ENCODE measurements around the gene C1orf35. TPM values are rescaled to one million over a fixed set of nuclear protein-coding genes. Genes with fewer than 3 reads are reported as not detected.

Gene C1orf35
- total and polyA plus RNA-seq, 9 of the 15 experiments (the other 6 are each of a cell fraction or from before 2014, with no cell fraction given), result 3.2 to 48.7 (median 12.5) TPM

DNA sequence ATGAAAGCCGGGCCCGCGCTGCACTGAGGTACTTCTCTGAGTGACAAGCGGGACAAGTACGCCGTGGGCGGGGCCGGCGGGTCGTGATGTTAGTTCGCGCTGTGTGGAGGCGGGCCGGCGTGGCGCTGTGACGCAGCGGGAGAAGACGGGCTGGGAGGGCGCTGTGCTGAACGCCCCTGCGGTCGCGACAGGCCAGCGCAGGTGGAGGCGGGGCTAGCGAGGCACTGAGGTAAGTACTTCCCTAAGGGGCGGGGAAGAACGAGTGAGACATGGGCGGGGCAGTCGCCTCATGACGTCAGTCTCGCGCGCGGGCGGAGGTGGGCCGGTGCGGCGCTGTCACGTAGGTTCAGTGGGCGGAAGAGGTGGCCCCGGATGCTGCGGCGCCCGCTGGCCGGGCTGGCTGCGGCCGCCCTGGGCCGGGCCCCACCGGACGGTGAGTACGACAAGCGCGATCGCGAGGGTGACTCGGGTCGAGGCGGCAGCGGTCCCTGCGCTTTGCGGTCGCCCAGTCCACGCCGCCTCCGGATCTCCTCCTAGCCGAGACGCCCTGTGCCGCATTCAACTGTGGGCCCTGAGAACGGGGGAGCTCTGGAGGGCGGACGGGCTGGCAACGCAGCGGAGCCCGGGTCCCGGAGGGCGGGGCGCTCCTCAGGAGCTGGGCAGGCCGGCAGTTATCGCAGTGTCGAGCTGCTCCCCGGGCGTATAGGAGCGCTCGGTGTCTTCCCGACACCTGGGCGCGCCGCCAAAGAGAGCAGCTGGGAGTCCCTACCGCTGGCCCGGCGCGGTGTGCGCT lies 37.0 kb upstream of the C1orf35 start, which contains the start of gene GUK1 (continued):
- TF ChIP-seq, protein P1, sequence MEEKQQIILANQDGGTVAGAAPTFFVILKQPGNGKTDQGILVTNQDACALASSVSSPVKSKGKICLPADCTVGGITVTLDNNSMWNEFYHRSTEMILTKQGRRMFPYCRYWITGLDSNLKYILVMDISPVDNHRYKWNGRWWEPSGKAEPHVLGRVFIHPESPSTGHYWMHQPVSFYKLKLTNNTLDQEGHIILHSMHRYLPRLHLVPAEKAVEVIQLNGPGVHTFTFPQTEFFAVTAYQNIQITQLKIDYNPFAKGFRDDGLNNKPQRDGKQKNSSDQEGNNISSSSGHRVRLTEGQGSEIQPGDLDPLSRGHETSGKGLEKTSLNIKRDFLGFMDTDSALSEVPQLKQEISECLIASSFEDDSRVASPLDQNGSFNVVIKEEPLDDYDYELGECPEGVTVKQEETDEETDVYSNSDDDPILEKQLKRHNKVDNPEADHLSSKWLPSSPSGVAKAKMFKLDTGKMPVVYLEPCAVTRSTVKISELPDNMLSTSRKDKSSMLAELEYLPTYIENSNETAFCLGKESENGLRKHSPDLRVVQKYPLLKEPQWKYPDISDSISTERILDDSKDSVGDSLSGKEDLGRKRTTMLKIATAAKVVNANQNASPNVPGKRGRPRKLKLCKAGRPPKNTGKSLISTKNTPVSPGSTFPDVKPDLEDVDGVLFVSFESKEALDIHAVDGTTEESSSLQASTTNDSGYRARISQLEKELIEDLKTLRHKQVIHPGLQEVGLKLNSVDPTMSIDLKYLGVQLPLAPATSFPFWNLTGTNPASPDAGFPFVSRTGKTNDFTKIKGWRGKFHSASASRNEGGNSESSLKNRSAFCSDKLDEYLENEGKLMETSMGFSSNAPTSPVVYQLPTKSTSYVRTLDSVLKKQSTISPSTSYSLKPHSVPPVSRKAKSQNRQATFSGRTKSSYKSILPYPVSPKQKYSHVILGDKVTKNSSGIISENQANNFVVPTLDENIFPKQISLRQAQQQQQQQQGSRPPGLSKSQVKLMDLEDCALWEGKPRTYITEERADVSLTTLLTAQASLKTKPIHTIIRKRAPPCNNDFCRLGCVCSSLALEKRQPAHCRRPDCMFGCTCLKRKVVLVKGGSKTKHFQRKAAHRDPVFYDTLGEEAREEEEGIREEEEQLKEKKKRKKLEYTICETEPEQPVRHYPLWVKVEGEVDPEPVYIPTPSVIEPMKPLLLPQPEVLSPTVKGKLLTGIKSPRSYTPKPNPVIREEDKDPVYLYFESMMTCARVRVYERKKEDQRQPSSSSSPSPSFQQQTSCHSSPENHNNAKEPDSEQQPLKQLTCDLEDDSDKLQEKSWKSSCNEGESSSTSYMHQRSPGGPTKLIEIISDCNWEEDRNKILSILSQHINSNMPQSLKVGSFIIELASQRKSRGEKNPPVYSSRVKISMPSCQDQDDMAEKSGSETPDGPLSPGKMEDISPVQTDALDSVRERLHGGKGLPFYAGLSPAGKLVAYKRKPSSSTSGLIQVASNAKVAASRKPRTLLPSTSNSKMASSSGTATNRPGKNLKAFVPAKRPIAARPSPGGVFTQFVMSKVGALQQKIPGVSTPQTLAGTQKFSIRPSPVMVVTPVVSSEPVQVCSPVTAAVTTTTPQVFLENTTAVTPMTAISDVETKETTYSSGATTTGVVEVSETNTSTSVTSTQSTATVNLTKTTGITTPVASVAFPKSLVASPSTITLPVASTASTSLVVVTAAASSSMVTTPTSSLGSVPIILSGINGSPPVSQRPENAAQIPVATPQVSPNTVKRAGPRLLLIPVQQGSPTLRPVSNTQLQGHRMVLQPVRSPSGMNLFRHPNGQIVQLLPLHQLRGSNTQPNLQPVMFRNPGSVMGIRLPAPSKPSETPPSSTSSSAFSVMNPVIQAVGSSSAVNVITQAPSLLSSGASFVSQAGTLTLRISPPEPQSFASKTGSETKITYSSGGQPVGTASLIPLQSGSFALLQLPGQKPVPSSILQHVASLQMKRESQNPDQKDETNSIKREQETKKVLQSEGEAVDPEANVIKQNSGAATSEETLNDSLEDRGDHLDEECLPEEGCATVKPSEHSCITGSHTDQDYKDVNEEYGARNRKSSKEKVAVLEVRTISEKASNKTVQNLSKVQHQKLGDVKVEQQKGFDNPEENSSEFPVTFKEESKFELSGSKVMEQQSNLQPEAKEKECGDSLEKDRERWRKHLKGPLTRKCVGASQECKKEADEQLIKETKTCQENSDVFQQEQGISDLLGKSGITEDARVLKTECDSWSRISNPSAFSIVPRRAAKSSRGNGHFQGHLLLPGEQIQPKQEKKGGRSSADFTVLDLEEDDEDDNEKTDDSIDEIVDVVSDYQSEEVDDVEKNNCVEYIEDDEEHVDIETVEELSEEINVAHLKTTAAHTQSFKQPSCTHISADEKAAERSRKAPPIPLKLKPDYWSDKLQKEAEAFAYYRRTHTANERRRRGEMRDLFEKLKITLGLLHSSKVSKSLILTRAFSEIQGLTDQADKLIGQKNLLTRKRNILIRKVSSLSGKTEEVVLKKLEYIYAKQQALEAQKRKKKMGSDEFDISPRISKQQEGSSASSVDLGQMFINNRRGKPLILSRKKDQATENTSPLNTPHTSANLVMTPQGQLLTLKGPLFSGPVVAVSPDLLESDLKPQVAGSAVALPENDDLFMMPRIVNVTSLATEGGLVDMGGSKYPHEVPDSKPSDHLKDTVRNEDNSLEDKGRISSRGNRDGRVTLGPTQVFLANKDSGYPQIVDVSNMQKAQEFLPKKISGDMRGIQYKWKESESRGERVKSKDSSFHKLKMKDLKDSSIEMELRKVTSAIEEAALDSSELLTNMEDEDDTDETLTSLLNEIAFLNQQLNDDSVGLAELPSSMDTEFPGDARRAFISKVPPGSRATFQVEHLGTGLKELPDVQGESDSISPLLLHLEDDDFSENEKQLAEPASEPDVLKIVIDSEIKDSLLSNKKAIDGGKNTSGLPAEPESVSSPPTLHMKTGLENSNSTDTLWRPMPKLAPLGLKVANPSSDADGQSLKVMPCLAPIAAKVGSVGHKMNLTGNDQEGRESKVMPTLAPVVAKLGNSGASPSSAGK (IDR thresholded peaks at IDR 0.05), result no peak
- TF ChIP-seq RFX7 (CRISPR knock-in tag; IDR thresholded peaks at IDR 0.05) (no peak), ATF7 (IDR thresholded peaks at IDR 0.05) (peak; percentile 99), ZNF224 (CRISPR knock-in tag; IDR thresholded peaks at IDR 0.05) (no peak), HNRNPH1 (optimal IDR thresholded peaks at IDR 0.05; ENCODE audit: low read depth, low read length) (no peak), MEIS2 (IDR thresholded peaks at IDR 0.05; ENCODE audit: partially characterized antibody) (peak; percentile 96), CBX8 (IDR thresholded peaks at IDR 0.05; ENCODE audit: borderline replicate concordance, extremely low read depth, low read depth, low read length, poor library complexity, severe bottlenecking) (no peak), STAT5B (CRISPR knock-in tag; IDR thresholded peaks at IDR 0.05) (no peak), CTCF (IDR thresholded peaks at IDR 0.05 in 2 of 3, conservative IDR thresholded peaks at IDR 0.05 in 1 of 3; ENCODE audit: insufficient read depth in 2 of 3, low read depth in 1 of 3, low read length in 3 of 3) (peak; percentile 49 to 80 (median 54)), DNMT1 (IDR thresholded peaks at IDR 0.05) (no peak), ADNP (tag; IDR thresholded peaks at IDR 0.05) (no peak)
- TF ChIP-seq, protein P2, sequence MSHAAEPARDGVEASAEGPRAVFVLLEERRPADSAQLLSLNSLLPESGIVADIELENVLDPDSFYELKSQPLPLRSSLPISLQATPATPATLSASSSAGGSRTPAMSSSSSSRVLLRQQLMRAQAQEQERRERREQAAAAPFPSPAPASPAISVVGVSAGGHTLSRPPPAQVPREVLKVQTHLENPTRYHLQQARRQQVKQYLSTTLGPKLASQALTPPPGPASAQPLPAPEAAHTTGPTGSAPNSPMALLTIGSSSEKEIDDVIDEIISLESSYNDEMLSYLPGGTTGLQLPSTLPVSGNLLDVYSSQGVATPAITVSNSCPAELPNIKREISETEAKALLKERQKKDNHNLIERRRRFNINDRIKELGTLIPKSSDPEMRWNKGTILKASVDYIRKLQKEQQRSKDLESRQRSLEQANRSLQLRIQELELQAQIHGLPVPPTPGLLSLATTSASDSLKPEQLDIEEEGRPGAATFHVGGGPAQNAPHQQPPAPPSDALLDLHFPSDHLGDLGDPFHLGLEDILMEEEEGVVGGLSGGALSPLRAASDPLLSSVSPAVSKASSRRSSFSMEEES (CRISPR knock-in tag; IDR thresholded peaks at IDR 0.05), result no peak
